Activated T-cell treated with anti-CD3 and anti-CD28 coated beads, Interleukin-2, amount 50 U/mL, for 48 hours (primary cell): ENCODE data around the gene ASXL2.
"Not testable (repeated sequence)": the region's sequence is repeated elsewhere in the genome, so short reads cannot be mapped to it uniquely, and the experiment has no call there.

Experiments used
- DNase-seq, 2 experiments: peaks; one replicate each; pipeline ENCODE4 v3.0.0-alpha.2; 2020

Gene ASXL2

GRCh38 chr2:25878361-25879132 is at the start of gene ASXL2:
TSS of gene ASXL2 (minus strand) at chr2:25878487. CDS start at chr2:25878222, 265 bp downstream.
- DNase-seq, result peak; percentile 93 to 98

GRCh38 chr2:25926984-25927756 is 48.9 kb upstream of the ASXL2 start:
- peak in 1 of 2 experiments; percentile 20 for DNase-seq

- DNase-seq, result no peak
Observed at GRCh38 chr2:25922501-25922900, 44.2 kb upstream of the ASXL2 start.

- no peak for DNase-seq
Observed at GRCh38 chr2:25920786-25921415, 42.6 kb upstream of the ASXL2 start.

- DNase-seq, result no peak
Observed at GRCh38 chr2:25920336-25920735, 42.0 kb upstream of the ASXL2 start.

GRCh38 chr2:25917832-25918231 is 39.5 kb upstream of the ASXL2 start:
- no peak for DNase-seq

- not testable (repeated sequence) for DNase-seq
Observed at GRCh38 chr2:25917411-25917810, 39.1 kb upstream of the ASXL2 start.

- peak; percentile 60 to 61 for DNase-seq
Observed at GRCh38 chr2:25915944-25916772, 37.9 kb upstream of the ASXL2 start.

- DNase-seq, result not testable (repeated sequence)
Observed at GRCh38 chr2:25915411-25915810, 37.1 kb upstream of the ASXL2 start.

- not testable (repeated sequence) for DNase-seq
Observed at GRCh38 chr2:25913696-25913973, 35.3 kb upstream of the ASXL2 start.

- DNase-seq, result no peak
Observed at GRCh38 chr2:25912851-25913695, 34.8 kb upstream of the ASXL2 start.

- not testable (repeated sequence) for DNase-seq
Observed at GRCh38 chr2:25909574-25909973, 31.3 kb upstream of the ASXL2 start.

- DNase-seq, result no peak
Observed at GRCh38 chr2:25905126-25905525, 26.8 kb upstream of the ASXL2 start.

- DNase-seq, result no peak
Observed at GRCh38 chr2:25903216-25903776, 25.0 kb upstream of the ASXL2 start.

GRCh38 chr2:25899404-25899970 is 21.2 kb upstream of the ASXL2 start:
- DNase-seq, result no peak

- DNase-seq, result no peak
Observed at GRCh38 chr2:25897506-25897905, 19.2 kb upstream of the ASXL2 start.

GRCh38 chr2:25896308-25896707 is 18.0 kb upstream of the ASXL2 start:
- DNase-seq, result not testable (repeated sequence)

GRCh38 chr2:25895610-25896009 is 17.3 kb upstream of the ASXL2 start:
- DNase-seq, result no peak

- no peak for DNase-seq
Observed at GRCh38 chr2:25895018-25895417, 16.7 kb upstream of the ASXL2 start.

- DNase-seq, result no peak
Observed at GRCh38 chr2:25894135-25894830, 16.0 kb upstream of the ASXL2 start.

- DNase-seq, result no peak
Observed at GRCh38 chr2:25891672-25892071, 13.4 kb upstream of the ASXL2 start.
